ENCODE data around the gene CDK5RAP1.

Gene CDK5RAP1

GRCh38 chr20:33337119-33337518, 64.2 kb downstream of the CDK5RAP1 start:
- H3K9me3 ChIP-seq (ENCODE audit: insufficient read depth, low read length) = no peaks in the 10 kb centered on the region
- TF ChIP-seq CTCF (IDR thresholded peaks at IDR 0.05; ENCODE audit: insufficient read depth, low read length, poor library complexity, severe bottlenecking) (no peak), EZH2phosphoT487 (conservative IDR thresholded peaks at IDR 0.05; ENCODE audit: low read length) (no peak)
- H3K4me3 ChIP-seq (ENCODE audit: insufficient read depth, low read length, poor library complexity, severe bottlenecking) = no peak overlapping the region
- no peaks in the 10 kb centered on the region for H3K36me3 ChIP-seq (ENCODE audit: low read length)
- no peak overlapping the region for H3K9ac ChIP-seq (ENCODE audit: low read length)
- H4K20me1 ChIP-seq (ENCODE audit: low read depth, low read length) = no peaks in the 10 kb centered on the region; the same call in 1 of the 2 replicates
- H3K79me2 ChIP-seq (ENCODE audit: insufficient read depth, low read length) = no peaks in the 10 kb centered on the region
- no peak overlapping the region for H3K27ac ChIP-seq (ENCODE audit: low read depth, low read length)
- no peak overlapping the region for H3K4me2 ChIP-seq (ENCODE audit: low read depth, low read length, poor library complexity, severe bottlenecking)
- no peaks in the 10 kb centered on the region for H3K27me3 ChIP-seq (ENCODE audit: low read length)
- no peak overlapping the region for H2AFZ ChIP-seq (ENCODE audit: low read depth, low read length, severe bottlenecking)
- no peaks in the 10 kb centered on the region for H3K9me2 ChIP-seq (replicated peaks; ENCODE audit: insufficient read depth, low read length)
- no peaks in the 10 kb centered on the region for H3F3A ChIP-seq (ENCODE audit: insufficient read depth)

DNA sequence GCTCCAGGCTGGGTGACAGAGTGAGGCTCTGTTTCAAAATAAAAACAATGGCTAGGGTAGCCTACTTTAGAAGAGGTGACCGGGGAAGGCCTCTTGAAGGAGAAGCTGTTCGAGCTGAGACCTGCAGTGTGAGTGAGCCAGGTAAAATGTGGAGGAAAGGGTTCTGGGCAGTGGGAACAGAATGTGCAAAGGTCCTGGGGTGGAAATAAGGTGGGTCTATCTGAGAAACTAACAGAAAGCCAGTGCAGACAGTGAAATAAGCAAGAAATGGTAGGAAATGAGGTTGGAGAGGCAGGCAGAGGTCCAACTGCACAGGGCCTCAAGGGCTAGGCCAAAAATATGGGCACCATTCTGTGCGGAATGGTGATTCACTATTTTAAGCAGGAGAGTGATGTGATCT, 64.9 kb downstream of the CDK5RAP1 start:
- Histone ChIP-seq H3K9ac (ENCODE audit: low read length) (no peak overlapping the region), H3K9me3 (ENCODE audit: insufficient read depth, low read length) (no peaks in the 10 kb centered on the region), H3K79me2 (ENCODE audit: insufficient read depth, low read length) (no peaks in the 10 kb centered on the region), H3K4me3 (ENCODE audit: insufficient read depth, low read length, poor library complexity, severe bottlenecking) (no peak overlapping the region), H3K9me2 (replicated peaks; ENCODE audit: insufficient read depth, low read length) (no peaks in the 10 kb centered on the region), H3F3A (ENCODE audit: insufficient read depth) (no peaks in the 10 kb centered on the region), H2AFZ (ENCODE audit: low read depth, low read length, severe bottlenecking) (no peak overlapping the region), H3K4me2 (ENCODE audit: low read depth, low read length, poor library complexity, severe bottlenecking) (no peak overlapping the region), H3K27ac (ENCODE audit: low read depth, low read length) (no peak overlapping the region), H3K36me3 (ENCODE audit: low read length) (no peaks in the 10 kb centered on the region), H4K20me1 (ENCODE audit: low read depth, low read length) (no peaks in the 10 kb centered on the region; the same call in 1 of the 2 replicates), H3K27me3 (ENCODE audit: low read length) (no peaks in the 10 kb centered on the region)
- no peak for TF ChIP-seq CTCF (IDR thresholded peaks at IDR 0.05; ENCODE audit: insufficient read depth, low read length, poor library complexity, severe bottlenecking)
- no peak for TF ChIP-seq EZH2phosphoT487 (conservative IDR thresholded peaks at IDR 0.05; ENCODE audit: low read length)

DNA sequence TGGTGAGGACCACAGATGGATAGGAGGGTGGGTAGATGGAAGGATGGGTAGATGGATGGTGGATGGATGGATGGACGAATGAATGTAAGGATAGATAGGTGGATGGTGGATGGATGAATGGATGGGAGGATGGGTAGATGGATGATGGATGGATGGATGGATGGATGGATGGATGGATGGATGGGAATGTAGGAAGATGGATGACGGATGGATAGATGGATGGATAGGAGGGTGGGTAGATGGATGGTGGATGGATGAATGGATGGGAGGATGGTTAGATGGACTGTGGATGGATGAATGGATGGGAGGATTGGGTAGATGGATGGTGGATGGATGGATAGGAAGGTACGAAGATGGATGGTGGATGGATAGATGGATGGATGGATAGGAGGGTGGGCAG, 67.2 kb downstream of the CDK5RAP1 start:
- no peak overlapping the region for H2AFZ ChIP-seq (ENCODE audit: low read depth, low read length, severe bottlenecking)

More for the DNA sequence above, 67.2 kb downstream of the CDK5RAP1 start:
- Histone ChIP-seq H3K27ac (ENCODE audit: low read depth, low read length) (no peak overlapping the region), H3K4me3 (ENCODE audit: insufficient read depth, low read length, poor library complexity, severe bottlenecking) (no peak overlapping the region), H3K27me3 (ENCODE audit: low read length) (no peaks in the 10 kb centered on the region), H3K9me2 (replicated peaks; ENCODE audit: insufficient read depth, low read length) (no peaks in the 10 kb centered on the region), H3F3A (ENCODE audit: insufficient read depth) (no peaks in the 10 kb centered on the region), H3K4me2 (ENCODE audit: low read depth, low read length, poor library complexity, severe bottlenecking) (no peak overlapping the region), H3K9ac (ENCODE audit: low read length) (no peak overlapping the region), H4K20me1 (ENCODE audit: low read depth, low read length) (no peaks in the 10 kb centered on the region), H3K9me3 (ENCODE audit: insufficient read depth, low read length) (no peaks in the 10 kb centered on the region), H3K36me3 (ENCODE audit: low read length) (no peaks in the 10 kb centered on the region), H3K79me2 (ENCODE audit: insufficient read depth, low read length) (no peaks in the 10 kb centered on the region)
- TF ChIP-seq CTCF (IDR thresholded peaks at IDR 0.05; ENCODE audit: insufficient read depth, low read length, poor library complexity, severe bottlenecking) (no peak), EZH2phosphoT487 (conservative IDR thresholded peaks at IDR 0.05; ENCODE audit: low read length) (no peak)

All from SU-DHL-6 (cell line).